ENCODE results near the gene SLCO1C1.

DNA sequence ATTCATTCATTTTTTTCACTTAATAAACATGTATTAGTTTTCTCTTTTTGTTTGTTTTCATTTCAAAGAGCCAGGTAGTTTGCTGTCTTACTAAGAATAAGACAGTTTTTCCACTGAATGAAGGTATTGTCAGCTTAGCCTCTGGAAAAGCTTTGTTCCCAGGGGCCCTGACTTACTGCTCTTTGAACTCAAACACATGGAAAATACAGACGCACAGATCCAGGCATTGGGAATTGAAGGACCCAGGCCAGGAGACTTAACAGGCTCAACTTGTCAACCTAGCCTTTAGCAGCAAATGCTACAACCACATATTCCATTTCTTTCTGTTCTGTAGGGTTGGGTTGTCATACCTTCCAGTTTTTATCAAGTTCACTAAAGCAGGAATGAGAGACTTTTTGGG lies 38.5 kb upstream of the SLCO1C1 start:
- TF ChIP-seq, protein P1, sequence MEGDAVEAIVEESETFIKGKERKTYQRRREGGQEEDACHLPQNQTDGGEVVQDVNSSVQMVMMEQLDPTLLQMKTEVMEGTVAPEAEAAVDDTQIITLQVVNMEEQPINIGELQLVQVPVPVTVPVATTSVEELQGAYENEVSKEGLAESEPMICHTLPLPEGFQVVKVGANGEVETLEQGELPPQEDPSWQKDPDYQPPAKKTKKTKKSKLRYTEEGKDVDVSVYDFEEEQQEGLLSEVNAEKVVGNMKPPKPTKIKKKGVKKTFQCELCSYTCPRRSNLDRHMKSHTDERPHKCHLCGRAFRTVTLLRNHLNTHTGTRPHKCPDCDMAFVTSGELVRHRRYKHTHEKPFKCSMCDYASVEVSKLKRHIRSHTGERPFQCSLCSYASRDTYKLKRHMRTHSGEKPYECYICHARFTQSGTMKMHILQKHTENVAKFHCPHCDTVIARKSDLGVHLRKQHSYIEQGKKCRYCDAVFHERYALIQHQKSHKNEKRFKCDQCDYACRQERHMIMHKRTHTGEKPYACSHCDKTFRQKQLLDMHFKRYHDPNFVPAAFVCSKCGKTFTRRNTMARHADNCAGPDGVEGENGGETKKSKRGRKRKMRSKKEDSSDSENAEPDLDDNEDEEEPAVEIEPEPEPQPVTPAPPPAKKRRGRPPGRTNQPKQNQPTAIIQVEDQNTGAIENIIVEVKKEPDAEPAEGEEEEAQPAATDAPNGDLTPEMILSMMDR (conservative IDR thresholded peaks at IDR 0.05 in 1 of 2, IDR thresholded peaks at IDR 0.05 in 1 of 2; ENCODE audit: extremely low read depth in 1 of 2, insufficient read depth in 1 of 2, low read depth in 1 of 2, low read length in 2 of 2) = no peak
- no peak for TF ChIP-seq EZH2 (IDR thresholded peaks at IDR 0.05; ENCODE audit: borderline replicate concordance, low read length)

Measured in mammary epithelial cell (primary cell).